HepG2 (cell line): ENCODE data around the gene MBD3. TPM values are rescaled to one million over a fixed set of nuclear protein-coding genes. Genes with fewer than 3 reads are reported as not detected.

ENCODE experiments used
- CREM ChIP-seq, 2 experiments: sonication (generic) in 1 of 2; formaldehyde crosslinking in 1 of 2; IDR thresholded peaks; 2 replicates each; pipeline versions ENCODE4 v1.4.0 to v1.6.1; 2016 to 2020; ENCODE audit warnings: antibody characterized with exemption in 1 of 2, mild to moderate bottlenecking in 1 of 2, missing genetic modification reagents in 1 of 2
- GLMP ChIP-seq: sonication (generic); formaldehyde crosslinking; IDR thresholded peaks from 2 replicates; pipeline ENCODE4 v1.9.0; 2021; ENCODE audit warnings: missing genetic modification reagents, mild to moderate bottlenecking, borderline replicate concordance
- HIC2 ChIP-seq: sonication (generic); formaldehyde crosslinking; IDR thresholded peaks from 2 replicates; pipeline ENCODE4 v1.9.0; 2022; ENCODE audit warnings: low read depth, missing genetic modification reagents
- HNF1B ChIP-seq: sonication (generic); formaldehyde crosslinking; IDR thresholded peaks from 2 replicates; pipeline ENCODE4 v1.5.1; 2020; ENCODE audit warnings: mild to moderate bottlenecking, moderate library complexity, missing genetic modification reagents
- MAZ ChIP-seq, 2 experiments: sonication (generic) in 1 of 2; formaldehyde crosslinking in 1 of 2; IDR thresholded peaks; 2 replicates each; pipeline versions ENCODE4 v1.5.0 to v1.6.1; 2012 to 2020; ENCODE audit warnings: low read depth in 2 of 2, mild to moderate bottlenecking in 2 of 2, borderline replicate concordance in 1 of 2, improper control_type of control experiment in 1 of 2, low read length in 1 of 2, missing genetic modification reagents in 1 of 2, moderate library complexity in 1 of 2
- MED1 ChIP-seq: sonication (generic); formaldehyde crosslinking; IDR thresholded peaks from 2 replicates; pipeline ENCODE4 v1.4.0; 2020; ENCODE audit warnings: missing genetic modification reagents
- MTA1 ChIP-seq: sonication (generic); formaldehyde crosslinking; IDR thresholded peaks from 2 replicates; pipeline ENCODE4 v1.4.0; 2020; ENCODE audit warnings: missing genetic modification reagents, mild to moderate bottlenecking, borderline replicate concordance
- MTF1 ChIP-seq: sonication (generic); formaldehyde crosslinking; IDR thresholded peaks from 2 replicates; pipeline ENCODE4 v1.5.0; 2020; ENCODE audit warnings: missing genetic modification reagents
- PAF1 ChIP-seq: IDR thresholded peaks from 2 replicates; pipeline ENCODE4 v1.6.1; 2016; ENCODE audit warnings: missing genetic modification reagents, missing compliant biosample characterization
- SMARCC2 ChIP-seq: fragments of 450-650 bp; IDR thresholded peaks from 2 replicates; pipeline ENCODE4 v1.6.1; 2017; ENCODE audit warnings: antibody characterized with exemption, mild to moderate bottlenecking
- SRSF4 ChIP-seq: fragments of 200-400 bp; formaldehyde crosslinking; IDR thresholded peaks from one replicate; pipeline ENCODE4 v1.6.1; 2018; ENCODE audit warnings: mild to moderate bottlenecking, low read depth, low read length, moderate library complexity; ENCODE audit not compliant: poor library complexity, severe bottlenecking
- TCF12 ChIP-seq, 2 experiments: fragments of 450-650 bp in 1 of 2; sonication (generic) in 1 of 2; formaldehyde crosslinking in 1 of 2; IDR thresholded peaks; 2 replicates each; pipeline versions ENCODE4 v1.6.1 to v1.8.0; 2017 to 2022; ENCODE audit warnings: antibody characterized with exemption in 1 of 2, mild to moderate bottlenecking in 1 of 2, missing genetic modification reagents in 1 of 2, moderate library complexity in 1 of 2
- TEAD3 ChIP-seq: optimal IDR thresholded peaks from 2 replicates; pipeline ENCODE3; 2016; ENCODE audit warnings: borderline replicate concordance
- THAP11 ChIP-seq: IDR thresholded peaks from 2 replicates; pipeline ENCODE4 v1.6.1; 2016; ENCODE audit warnings: missing biosample characterization, missing genetic modification reagents
- USF2 ChIP-seq, 2 experiments: sonication (generic) in 1 of 2; formaldehyde crosslinking in 1 of 2; IDR thresholded peaks; 2 replicates each; pipeline versions ENCODE4 v1.5.1 to v1.6.1; 2011 to 2020; ENCODE audit warnings: borderline replicate concordance in 1 of 2, low read depth in 1 of 2, low read length in 1 of 2, mild to moderate bottlenecking in 1 of 2, missing genetic modification reagents in 1 of 2, moderate library complexity in 1 of 2
- ZFY ChIP-seq: sonication (generic); formaldehyde crosslinking; IDR thresholded peaks from 2 replicates; pipeline ENCODE4 v1.4.0; 2020; ENCODE audit warnings: missing genetic modification reagents
- ZNF232 ChIP-seq: sonication (generic); formaldehyde crosslinking; IDR thresholded peaks from 2 replicates; pipeline ENCODE4 v1.4.0; 2020; ENCODE audit warnings: missing genetic modification reagents, borderline replicate concordance
- ZNF557 ChIP-seq: sonication (generic); formaldehyde crosslinking; IDR thresholded peaks from 2 replicates; pipeline ENCODE4 v1.4.0; 2020; ENCODE audit warnings: missing genetic modification reagents
- ZNF724P ChIP-seq: sonication (generic); formaldehyde crosslinking; IDR thresholded peaks from 2 replicates; pipeline ENCODE4 v1.8.0; 2022; ENCODE audit warnings: missing genetic modification reagents, borderline replicate concordance
- ZNF737 ChIP-seq: sonication (generic); formaldehyde crosslinking; IDR thresholded peaks from 2 replicates; pipeline ENCODE4 v1.5.0; 2020; ENCODE audit warnings: missing genetic modification reagents, mild to moderate bottlenecking, borderline replicate concordance
- ZNF768 ChIP-seq: sonication (generic); formaldehyde crosslinking; IDR thresholded peaks from 2 replicates; pipeline ENCODE4 v1.4.0; 2020; ENCODE audit warnings: missing genetic modification reagents
- ZNF772 ChIP-seq: sonication (generic); formaldehyde crosslinking; IDR thresholded peaks from 2 replicates; pipeline ENCODE4 v1.5.0; 2020; ENCODE audit warnings: mild to moderate bottlenecking, missing genetic modification reagents
- ZNF792 ChIP-seq: IDR thresholded peaks from 2 replicates; pipeline ENCODE4 v1.6.1; 2016
- polyA plus RNA-seq, 8 experiments: library from polyadenylated mRNA; depleted of rRNA in 3 of 8; stranded (reverse) in 7 of 8; unstranded in 1 of 8; fragments of >200 nt; fragmentation: Illumina TruSeq in 4 of 8; extraction: Trizol in 4 of 8; gene quantifications; 2 replicates each; pipeline versions ENCODE4 v1.2.1 to v1.2.3, GENCODE V29; 2011 to 2016; ENCODE audit warnings: low read depth in 4 of 8, missing spikeins in 1 of 8, mixed read lengths in 1 of 8; ENCODE audit not compliant: insufficient read depth in 1 of 8
- total RNA-seq, 5 experiments: library from RNA; depleted of rRNA; stranded (reverse); fragments of >200 nt; fragmentation: Illumina TruSeq; extraction: Trizol; gene quantifications; 2 replicates each; pipeline ENCODE4 v1.2.3, GENCODE V29; 2016; ENCODE audit warnings: low read depth in 1 of 5

Gene MBD3
- total and polyA plus RNA-seq, 2 of the 13 experiments (the other 11 are each of a cell fraction or from before 2014, with no cell fraction given), result 21.2 to 76.9 TPM

GRCh38 chr19:1606138-1606651 is 13.5 kb upstream of the MBD3 start (continued):
- TF ChIP-seq USF2 (IDR thresholded peaks at IDR 0.05; ENCODE audit: low read depth, low read length) (no peak), USF2 (CRISPR knock-in tag; IDR thresholded peaks at IDR 0.05; ENCODE audit: borderline replicate concordance) (no peak), ZNF724P (CRISPR knock-in tag) (0 out of 2 replicates have a peak, but pooled peaks have one; percentile 1), HNF1B (CRISPR knock-in tag) (no peak), MED1 (CRISPR knock-in tag) (no peak), ZFY (CRISPR knock-in tag) (no peak), HIC2 (no peak), ZNF792 (CRISPR knock-in tag) (no peak), TEAD3 (no peak), SRSF4 (no peak), ZNF557 (CRISPR knock-in tag) (no peak), GLMP (CRISPR knock-in tag) (no peak), TCF12 (IDR thresholded peaks at IDR 0.05) (no peak), TCF12 (CRISPR knock-in tag; IDR thresholded peaks at IDR 0.05) (no peak), ZNF768 (CRISPR knock-in tag) (peak; percentile 35; the same call in 1 of the 2 replicates), SMARCC2 (no peak), ZNF737 (CRISPR knock-in tag) (no peak), ZNF232 (CRISPR knock-in tag) (no peak), MTF1 (no peak), CREM (IDR thresholded peaks at IDR 0.05) (no peak), CREM (CRISPR knock-in tag; IDR thresholded peaks at IDR 0.05) (no peak), PAF1 (CRISPR knock-in tag) (0 out of 2 replicates have a peak, but pooled peaks have one; percentile 30), ZNF772 (CRISPR knock-in tag) (peak; percentile 41), THAP11 (CRISPR knock-in tag) (no peak), MTA1 (CRISPR knock-in tag) (0 out of 2 replicates have a peak, but pooled peaks have one; percentile 38), MAZ (IDR thresholded peaks at IDR 0.05; ENCODE audit: borderline replicate concordance, low read depth, low read length) (no peak), MAZ (CRISPR knock-in tag; IDR thresholded peaks at IDR 0.05; ENCODE audit: low read depth) (peak; percentile 59; the same call in 1 of the 2 replicates)
